ENCODE measurements around the gene CYFIP2. TPM values are rescaled to one million over a fixed set of nuclear protein-coding genes. Genes with fewer than 3 reads are reported as not detected.

CYFIP2 gene
- polyA plus RNA-seq, 1 experiment = 4.4 TPM

GRCh38 chr5:157350939-157351801 is 85.2 kb downstream of the CYFIP2 start:
- no peak for TF ChIP-seq CTCF (IDR thresholded peaks at IDR 0.05; ENCODE audit: insufficient read depth, low read depth, low read length)
- Histone ChIP-seq H3K36me3 (ENCODE audit: control insufficient read depth, insufficient read depth, low read length) (no peaks in the 10 kb centered on the region), H3K4me3 (ENCODE audit: low read depth, low read length) (no peak overlapping the region), H3K27me3 (ENCODE audit: control insufficient read depth, insufficient read depth, low read length) (no peaks in the 10 kb centered on the region)
- no peak for DNase-seq (ENCODE audit: low read depth)
- CTCF ChIA-PET = interaction anchor here (0.8 to 2.1 kb wide), 6 partner anchors 8 to 81 kb away, joined by 3 to 8 read pairs (median 4); no protein-coding TSS in a partner anchor
- POLR2A ChIA-PET = no interaction called here

GRCh38 chr5:157351802-157352092 is 85.8 kb downstream of the CYFIP2 start:
- H3K4me3 ChIP-seq (ENCODE audit: low read depth, low read length) = no peak overlapping the region
- no peak for TF ChIP-seq CTCF (IDR thresholded peaks at IDR 0.05; ENCODE audit: insufficient read depth, low read depth, low read length)
- H3K27me3 ChIP-seq (ENCODE audit: control insufficient read depth, insufficient read depth, low read length) = no peaks in the 10 kb centered on the region
- H3K36me3 ChIP-seq (ENCODE audit: control insufficient read depth, insufficient read depth, low read length) = no peaks in the 10 kb centered on the region
- DNase-seq (ENCODE audit: low read depth) = no peak
- POLR2A ChIA-PET = no interaction called here
- CTCF ChIA-PET = interaction anchor here (0.8 to 2.1 kb wide), 6 partner anchors 9 to 80 kb away, joined by 3 to 8 read pairs (median 4); no protein-coding TSS in a partner anchor

GRCh38 chr5:157352756-157353340 is 86.9 kb downstream of the CYFIP2 start:
- H3K4me3 ChIP-seq (ENCODE audit: low read depth, low read length) = no peak overlapping the region
- H3K36me3 ChIP-seq (ENCODE audit: control insufficient read depth, insufficient read depth, low read length) = no peaks in the 10 kb centered on the region
- TF ChIP-seq CTCF (IDR thresholded peaks at IDR 0.05; ENCODE audit: insufficient read depth, low read depth, low read length) = no peak
- DNase-seq (ENCODE audit: low read depth) = no peak
- ChIA-PET POLR2A (no interaction called here), CTCF (interaction anchor here (0.5 to 3.6 kb wide), 7 partner anchors 9 to 391 kb away, joined by 3 to 18 read pairs (median 4); partner anchors contain the start of gene LSM11)
- no peaks in the 10 kb centered on the region for H3K27me3 ChIP-seq (ENCODE audit: control insufficient read depth, insufficient read depth, low read length)

GRCh38 chr5:157354800-157355199 is 88.9 kb downstream of the CYFIP2 start:
- POLR2A ChIA-PET = no interaction called here
- CTCF ChIA-PET = interaction anchor here (0.6 to 3.6 kb wide), 9 partner anchors 9 to 219 kb away, joined by 3 to 19 read pairs (median 4); a partner anchor contains a TSS
- Histone ChIP-seq H3K4me3 (ENCODE audit: low read depth, low read length) (no peak overlapping the region), H3K27me3 (ENCODE audit: control insufficient read depth, insufficient read depth, low read length) (no peaks in the 10 kb centered on the region), H3K36me3 (ENCODE audit: control insufficient read depth, insufficient read depth, low read length) (no peaks in the 10 kb centered on the region)
- peak; percentile 45 for TF ChIP-seq CTCF (IDR thresholded peaks at IDR 0.05; ENCODE audit: insufficient read depth, low read depth, low read length)
- DNase-seq (ENCODE audit: low read depth) = no peak

- H3K4me3 ChIP-seq (ENCODE audit: low read depth, low read length) = no peak overlapping the region
- no peak for DNase-seq (ENCODE audit: low read depth)
- no peaks in the 10 kb centered on the region; the same call in 1 of the 2 replicates for H3K36me3 ChIP-seq (ENCODE audit: control insufficient read depth, insufficient read depth, low read length)
- TF ChIP-seq CTCF (IDR thresholded peaks at IDR 0.05; ENCODE audit: insufficient read depth, low read depth, low read length) = no peak
- CTCF ChIA-PET = interaction anchor here (0.6 to 5.4 kb wide), 6 partner anchors 9 to 362 kb away, joined by 3 to 20 read pairs (median 4); no protein-coding TSS in a partner anchor
- POLR2A ChIA-PET = interaction anchor here (0.6 kb wide), 1 partner anchor 31 kb away, joined by 4 read pairs; no protein-coding TSS in a partner anchor
- H3K27me3 ChIP-seq (ENCODE audit: control insufficient read depth, insufficient read depth, low read length) = no peaks in the 10 kb centered on the region
Measured at GRCh38 chr5:157356576-157356975, 90.7 kb downstream of the CYFIP2 start.
